OCI-LY1 (cell line): ENCODE measurements around the gene RGS9.

ENCODE experiments used
- H2AFZ ChIP-seq: fragments of 200-600 bp; sonication (generic), shearing (Covaris generic); 2 replicates; pipeline ENCODE4 v1.6.0; 2014; ENCODE audit warnings: antibody characterized with exemption, mild to moderate bottlenecking, low read length
- H3F3A ChIP-seq: fragments of 200-600 bp; sonication (generic), shearing (Covaris generic); 2 replicates; pipeline ENCODE4 v1.6.0; 2014; ENCODE audit warnings: mild to moderate bottlenecking, antibody characterized with exemption, low read length, moderate library complexity; ENCODE audit not compliant: insufficient read depth
- H3K27ac ChIP-seq: fragments of 200-600 bp; sonication (generic); 2 replicates; pipeline ENCODE4 v1.5.1; 2014; ENCODE audit warnings: low read length, mixed run types, mild to moderate bottlenecking, low read depth; ENCODE audit not compliant: poor library complexity, severe bottlenecking
- H3K27me3 ChIP-seq: fragments of 200-600 bp; sonication (generic); 2 replicates; pipeline ENCODE4 v1.6.0; 2014; ENCODE audit warnings: antibody characterized with exemption, mild to moderate bottlenecking, low read length, moderate library complexity; ENCODE audit not compliant: insufficient read depth
- H3K36me3 ChIP-seq: fragments of 200-600 bp; sonication (generic); 2 replicates; pipeline ENCODE4 v1.6.1; 2014; ENCODE audit warnings: mild to moderate bottlenecking, antibody characterized with exemption, low read length, moderate library complexity, mixed read lengths; ENCODE audit not compliant: insufficient read depth
- H3K4me1 ChIP-seq: fragments of 200-600 bp; sonication (generic); 2 replicates; pipeline ENCODE4 v1.5.1; 2014; ENCODE audit warnings: mild to moderate bottlenecking, low read length, moderate library complexity; ENCODE audit not compliant: insufficient read depth, severe bottlenecking
- H3K4me2 ChIP-seq: fragments of 200-600 bp; sonication (generic), shearing (Covaris generic); 2 replicates; pipeline ENCODE4 v1.6.1; 2014; ENCODE audit warnings: low read length
- H3K4me3 ChIP-seq: fragments of 200-600 bp; sonication (generic); 2 replicates; pipeline ENCODE4 v1.5.1; 2014; ENCODE audit warnings: low read length, low read depth, mild to moderate bottlenecking, mixed read lengths; ENCODE audit not compliant: poor library complexity, severe bottlenecking
- H3K79me2 ChIP-seq: fragments of 200-600 bp; shearing (Covaris generic); 2 replicates; pipeline ENCODE4 v1.6.1; 2016; ENCODE audit warnings: mixed run types, low read length, mixed read lengths; ENCODE audit not compliant: insufficient read depth
- H3K9ac ChIP-seq: fragments of 200-600 bp; sonication (generic), shearing (Covaris generic); 2 replicates; pipeline ENCODE4 v1.6.1; 2014; ENCODE audit warnings: mild to moderate bottlenecking, low read length, mixed read lengths
- H3K9me2 ChIP-seq: fragments of 200-600 bp; sonication (generic), shearing (Covaris generic); 2 replicates; pipeline ENCODE4 v1.6.1; 2014; ENCODE audit warnings: low read depth, mild to moderate bottlenecking, low read length, mixed read lengths
- H3K9me3 ChIP-seq: fragments of 200-600 bp; shearing (Covaris generic); 2 replicates; pipeline ENCODE4 v1.6.1; 2014; ENCODE audit warnings: low read length, mixed read lengths
- H4K20me1 ChIP-seq: fragments of 200-600 bp; sonication (generic), shearing (Covaris generic); 2 replicates; pipeline ENCODE4 v1.6.0; 2016; ENCODE audit warnings: mild to moderate bottlenecking, low read length; ENCODE audit not compliant: insufficient read depth
- EZH2 ChIP-seq: fragments of 200-600 bp; sonication (generic), shearing (Covaris generic); IDR thresholded peaks from 2 replicates; pipeline ENCODE4 v1.8.0; 2017; ENCODE audit warnings: borderline replicate concordance, mixed run types, mild to moderate bottlenecking, antibody characterized with exemption, low read length, moderate library complexity, mixed read lengths
- TF ChIP-seq, protein P1 (sequence below): fragments of 200-600 bp; sonication (generic), shearing (Covaris generic); IDR thresholded peaks from 2 replicates; pipeline ENCODE4 v1.5.1; 2017; ENCODE audit warnings: mild to moderate bottlenecking, antibody characterized with exemption, low read length, moderate library complexity, mixed read lengths

Gene RGS9

DNA sequence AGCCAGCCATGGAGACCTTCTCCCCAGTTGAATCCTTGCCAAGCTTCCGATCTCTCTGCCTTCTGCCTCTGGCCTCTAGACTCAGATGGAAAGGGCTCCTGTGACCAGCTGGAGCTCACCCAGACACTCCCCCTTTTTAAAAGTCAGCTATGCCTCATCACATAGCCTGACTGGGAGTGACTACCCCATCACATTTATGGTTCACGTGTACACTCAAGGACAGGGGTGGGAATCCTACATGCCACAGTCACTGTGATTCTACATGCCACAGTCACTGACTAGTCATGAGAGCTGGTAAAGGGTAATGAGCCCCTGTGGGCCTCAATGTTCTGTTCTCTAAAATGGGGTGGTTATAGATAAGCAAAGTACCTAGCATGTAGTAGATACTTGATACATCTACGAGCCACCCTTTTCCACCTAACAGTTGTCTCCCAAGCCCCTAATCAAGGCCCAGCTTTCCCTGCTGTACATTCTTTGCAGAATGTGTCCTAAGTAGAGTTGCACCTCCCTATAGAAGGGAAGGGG lies 85.1 kb downstream of the RGS9 start:
- H3K27ac ChIP-seq: no peak overlapping the region
- no peaks in the 10 kb centered on the region for H4K20me1 ChIP-seq
- no peaks in the 10 kb centered on the region for H3K9me2 ChIP-seq
- no peaks in the 10 kb centered on the region for H3F3A ChIP-seq
- no peaks in the 10 kb centered on the region for H3K9me3 ChIP-seq
- H3K4me2 ChIP-seq: no peak overlapping the region
- no peaks in the 10 kb centered on the region; the same call in none of the 2 replicates for H3K27me3 ChIP-seq
- no peak overlapping the region for H3K9ac ChIP-seq
- H3K36me3 ChIP-seq: no peaks in the 10 kb centered on the region
- no peaks in the 10 kb centered on the region for H3K4me1 ChIP-seq
- H3K79me2 ChIP-seq: no peaks in the 10 kb centered on the region
- H2AFZ ChIP-seq: no peak overlapping the region
- H3K4me3 ChIP-seq: no peak overlapping the region
- no peak for TF ChIP-seq EZH2
- TF ChIP-seq, protein P1, sequence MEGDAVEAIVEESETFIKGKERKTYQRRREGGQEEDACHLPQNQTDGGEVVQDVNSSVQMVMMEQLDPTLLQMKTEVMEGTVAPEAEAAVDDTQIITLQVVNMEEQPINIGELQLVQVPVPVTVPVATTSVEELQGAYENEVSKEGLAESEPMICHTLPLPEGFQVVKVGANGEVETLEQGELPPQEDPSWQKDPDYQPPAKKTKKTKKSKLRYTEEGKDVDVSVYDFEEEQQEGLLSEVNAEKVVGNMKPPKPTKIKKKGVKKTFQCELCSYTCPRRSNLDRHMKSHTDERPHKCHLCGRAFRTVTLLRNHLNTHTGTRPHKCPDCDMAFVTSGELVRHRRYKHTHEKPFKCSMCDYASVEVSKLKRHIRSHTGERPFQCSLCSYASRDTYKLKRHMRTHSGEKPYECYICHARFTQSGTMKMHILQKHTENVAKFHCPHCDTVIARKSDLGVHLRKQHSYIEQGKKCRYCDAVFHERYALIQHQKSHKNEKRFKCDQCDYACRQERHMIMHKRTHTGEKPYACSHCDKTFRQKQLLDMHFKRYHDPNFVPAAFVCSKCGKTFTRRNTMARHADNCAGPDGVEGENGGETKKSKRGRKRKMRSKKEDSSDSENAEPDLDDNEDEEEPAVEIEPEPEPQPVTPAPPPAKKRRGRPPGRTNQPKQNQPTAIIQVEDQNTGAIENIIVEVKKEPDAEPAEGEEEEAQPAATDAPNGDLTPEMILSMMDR: no peak

- Histone ChIP-seq H3K36me3 (no peaks in the 10 kb centered on the region), H3K79me2 (no peaks in the 10 kb centered on the region), H3K27ac (no peak overlapping the region), H3K4me2 (no peak overlapping the region), H4K20me1 (no peaks in the 10 kb centered on the region), H3K4me3 (no peak overlapping the region), H3K9ac (no peak overlapping the region), H3K27me3 (no peaks in the 10 kb centered on the region; the same call in none of the 2 replicates), H3K9me2 (no peaks in the 10 kb centered on the region), H3K4me1 (no peaks in the 10 kb centered on the region), H3K9me3 (no peaks in the 10 kb centered on the region), H3F3A (no peaks in the 10 kb centered on the region), H2AFZ (no peak overlapping the region)
- TF ChIP-seq EZH2: no peak
- TF ChIP-seq, protein P1: no peak
Measured at GRCh38 chr17:65225061-65225460, 87.9 kb downstream of the RGS9 start.

- H3K27ac ChIP-seq: no peak overlapping the region
- TF ChIP-seq, protein P1: no peak
- no peak for TF ChIP-seq EZH2
- no peak overlapping the region for H3K9ac ChIP-seq
- no peaks in the 10 kb centered on the region for H3K9me3 ChIP-seq
- no peaks in the 10 kb centered on the region for H3K36me3 ChIP-seq
- H3K79me2 ChIP-seq: no peaks in the 10 kb centered on the region
- no peaks in the 10 kb centered on the region for H3F3A ChIP-seq
- no peaks in the 10 kb centered on the region for H4K20me1 ChIP-seq
- no peak overlapping the region for H3K4me2 ChIP-seq
- H3K4me1 ChIP-seq: no peaks in the 10 kb centered on the region
- H3K27me3 ChIP-seq: no peaks in the 10 kb centered on the region; the same call in none of the 2 replicates
- no peak overlapping the region for H3K4me3 ChIP-seq
- no peak overlapping the region for H2AFZ ChIP-seq
- no peaks in the 10 kb centered on the region for H3K9me2 ChIP-seq
Measured at GRCh38 chr17:65226227-65226626, 89.1 kb downstream of the RGS9 start.
